NOMO-1 (cell line): Measurements from ENCODE around the gene TMEM139.
"Not testable (repeated sequence)": the region's sequence is repeated elsewhere in the genome, so short reads cannot be mapped to it uniquely, and the experiment has no call there.

ENCODE experiments used
- DNase-seq, 2 experiments: peaks; one replicate each; lab custom pipeline; 2025; ENCODE audit not compliant: unreplicated experiment in 2 of 2; lab: John Stamatoyannopoulos, UW

TMEM139 gene

DNA sequence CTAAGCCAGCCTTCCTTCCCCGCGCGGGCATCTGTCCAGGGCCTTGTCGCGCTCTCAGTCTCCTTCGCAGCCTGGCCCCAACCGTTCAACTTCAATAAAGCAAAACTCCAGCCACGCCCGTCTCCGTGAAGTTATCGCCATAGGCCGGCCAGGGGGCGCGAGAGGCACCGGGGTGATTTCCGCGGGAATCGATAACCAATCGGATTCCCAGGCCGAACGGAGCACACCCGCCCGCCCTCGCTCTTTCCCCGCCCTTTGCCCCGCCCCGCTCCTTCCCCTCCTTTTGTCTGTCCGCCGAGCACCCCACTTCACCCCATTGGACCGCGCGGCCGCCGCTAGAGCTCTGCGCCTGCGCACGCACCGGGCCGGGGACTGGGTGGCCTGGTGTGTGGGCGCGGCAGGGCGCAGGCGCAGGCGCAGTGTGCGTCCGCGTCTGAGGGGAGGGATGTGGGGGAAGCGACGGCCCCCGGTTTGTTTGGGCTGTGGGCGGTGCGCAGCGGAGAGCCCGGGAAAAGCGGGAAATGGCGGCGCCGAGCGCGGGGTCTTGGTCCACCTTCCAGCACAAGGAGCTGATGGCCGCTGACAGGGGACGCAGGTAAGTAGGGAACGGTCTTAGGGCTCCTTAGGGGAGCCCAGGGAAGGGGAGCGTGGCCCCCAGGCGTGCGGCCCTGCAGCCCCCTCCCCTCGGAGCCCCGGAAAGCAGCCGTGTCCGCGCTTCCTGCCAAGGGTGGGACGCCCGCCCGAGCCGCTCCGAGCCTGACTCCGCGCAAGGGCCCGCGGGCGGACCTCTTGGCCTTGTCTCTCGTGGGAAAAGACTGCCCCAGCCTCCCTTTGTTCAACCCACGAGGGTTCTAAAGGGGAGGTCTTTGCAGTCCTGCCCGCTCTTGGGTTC is 3.4 kb downstream of the TMEM139 start, which contains the start of gene CASP2:
Gene CASP2, plus strand, starts transcription at position 417 of the 892 bp plus-strand sequence. Its CDS starts 105 bp downstream, at position 522.
- DNase-seq = peak; percentile 83 to 88

- no peak for DNase-seq
These were observed 4.1 kb downstream of the TMEM139 start for GRCh38 chr7:143288836-143289235.

DNA sequence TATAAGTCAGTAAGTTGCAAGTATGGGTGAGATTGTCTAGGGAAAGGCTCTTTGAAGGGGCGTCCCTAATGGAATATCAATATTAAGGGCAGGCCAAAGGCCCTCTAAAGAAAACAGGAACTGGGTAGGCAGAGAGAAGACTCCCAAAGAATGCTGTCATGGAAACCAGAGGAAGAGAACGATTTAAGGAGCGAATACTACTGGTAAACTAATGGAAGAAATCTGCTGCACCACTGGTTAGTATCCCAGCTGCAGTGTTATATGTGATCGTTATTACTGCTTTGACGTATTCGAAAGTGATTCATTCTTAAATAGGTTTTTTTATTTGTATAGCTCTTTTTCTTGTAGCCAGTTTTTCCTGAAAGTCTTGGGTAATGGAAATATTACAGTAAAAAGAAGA is 4.7 kb downstream of the TMEM139 start:
- DNase-seq = no peak

DNA sequence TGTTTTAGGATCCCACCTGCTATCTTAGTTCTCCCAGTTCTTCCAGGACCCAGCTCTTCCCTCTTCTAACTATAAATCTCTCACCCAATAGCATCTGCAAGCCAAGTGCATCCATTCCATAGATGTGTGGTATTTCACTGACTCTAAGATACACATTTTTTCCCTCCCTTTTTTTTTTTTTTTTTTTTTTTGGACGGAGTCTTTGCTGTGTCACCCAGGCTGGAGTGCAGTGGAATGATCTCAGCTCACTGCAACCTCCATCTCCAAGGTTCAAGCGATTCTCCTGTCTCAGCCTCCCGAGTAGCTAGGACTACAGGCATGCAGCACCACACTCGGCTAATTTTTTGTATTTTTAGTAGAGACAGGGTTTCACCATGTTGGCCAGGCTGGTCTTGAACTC is 5.1 kb downstream of the TMEM139 start:
- DNase-seq = not testable (repeated sequence)

- no peak for DNase-seq
These were observed 5.5 kb downstream of the TMEM139 start for GRCh38 chr7:143290293-143290692.

DNA sequence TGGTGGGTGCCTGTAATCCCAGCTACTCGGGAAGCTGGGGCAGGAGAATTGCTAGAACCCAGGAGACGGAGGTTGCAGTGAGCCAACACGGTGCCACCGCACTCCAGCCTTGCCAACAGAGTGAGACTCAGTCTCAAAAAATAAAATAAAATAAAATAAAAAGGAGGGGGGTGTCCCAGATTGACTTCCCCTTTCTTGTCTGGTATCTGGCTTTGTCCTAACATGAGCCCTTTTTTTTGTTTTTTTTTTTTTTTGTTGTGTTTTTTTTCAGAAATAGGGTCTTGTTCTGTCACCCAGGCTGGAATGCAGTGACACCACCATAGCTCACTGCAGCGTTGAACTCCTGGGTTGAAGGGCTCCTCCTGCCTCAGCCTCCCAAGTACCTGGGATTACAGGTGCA is 8.1 kb downstream of the TMEM139 start:
- no peak for DNase-seq

- no peak for DNase-seq
These were observed 11.1 kb downstream of the TMEM139 start for GRCh38 chr7:143295870-143296269.

- DNase-seq = no peak
These were observed 11.9 kb downstream of the TMEM139 start for GRCh38 chr7:143296686-143297085.

DNA sequence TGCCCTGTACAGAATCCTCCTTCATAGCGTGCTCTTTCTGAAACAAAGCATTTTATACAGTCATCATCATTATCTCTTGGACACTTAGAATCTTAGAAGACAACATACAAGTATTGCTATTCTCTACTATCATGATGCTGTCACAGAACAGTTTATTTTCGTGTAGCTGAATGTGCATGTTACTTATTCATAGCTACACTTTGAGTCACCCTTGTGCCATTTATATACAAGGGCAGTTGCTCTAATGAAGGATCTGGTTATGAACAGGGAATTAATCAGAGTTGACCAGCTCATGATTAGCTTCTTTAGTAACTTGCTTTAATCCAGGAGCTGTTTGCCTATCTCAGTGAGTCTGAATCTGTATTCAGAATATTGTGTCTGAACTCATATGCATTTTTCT is 14.6 kb downstream of the TMEM139 start:
- DNase-seq = no peak

DNA sequence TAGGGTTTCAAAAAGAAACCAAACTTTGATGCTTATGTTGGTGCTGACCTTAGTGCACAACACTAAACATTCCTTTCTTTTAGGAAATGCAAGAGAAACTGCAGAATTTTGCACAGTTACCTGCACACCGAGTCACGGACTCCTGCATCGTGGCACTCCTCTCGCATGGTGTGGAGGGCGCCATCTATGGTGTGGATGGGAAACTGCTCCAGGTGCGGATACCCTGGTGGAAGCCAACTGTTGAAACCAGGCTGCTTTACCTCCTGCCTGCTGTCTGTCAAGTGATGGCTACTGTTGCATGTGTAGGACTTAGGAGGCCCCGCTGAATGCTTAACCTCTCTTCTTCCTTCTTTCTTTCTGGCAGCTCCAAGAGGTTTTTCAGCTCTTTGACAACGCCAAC is 15.1 kb downstream of the TMEM139 start:
- DNase-seq = no peak

DNA sequence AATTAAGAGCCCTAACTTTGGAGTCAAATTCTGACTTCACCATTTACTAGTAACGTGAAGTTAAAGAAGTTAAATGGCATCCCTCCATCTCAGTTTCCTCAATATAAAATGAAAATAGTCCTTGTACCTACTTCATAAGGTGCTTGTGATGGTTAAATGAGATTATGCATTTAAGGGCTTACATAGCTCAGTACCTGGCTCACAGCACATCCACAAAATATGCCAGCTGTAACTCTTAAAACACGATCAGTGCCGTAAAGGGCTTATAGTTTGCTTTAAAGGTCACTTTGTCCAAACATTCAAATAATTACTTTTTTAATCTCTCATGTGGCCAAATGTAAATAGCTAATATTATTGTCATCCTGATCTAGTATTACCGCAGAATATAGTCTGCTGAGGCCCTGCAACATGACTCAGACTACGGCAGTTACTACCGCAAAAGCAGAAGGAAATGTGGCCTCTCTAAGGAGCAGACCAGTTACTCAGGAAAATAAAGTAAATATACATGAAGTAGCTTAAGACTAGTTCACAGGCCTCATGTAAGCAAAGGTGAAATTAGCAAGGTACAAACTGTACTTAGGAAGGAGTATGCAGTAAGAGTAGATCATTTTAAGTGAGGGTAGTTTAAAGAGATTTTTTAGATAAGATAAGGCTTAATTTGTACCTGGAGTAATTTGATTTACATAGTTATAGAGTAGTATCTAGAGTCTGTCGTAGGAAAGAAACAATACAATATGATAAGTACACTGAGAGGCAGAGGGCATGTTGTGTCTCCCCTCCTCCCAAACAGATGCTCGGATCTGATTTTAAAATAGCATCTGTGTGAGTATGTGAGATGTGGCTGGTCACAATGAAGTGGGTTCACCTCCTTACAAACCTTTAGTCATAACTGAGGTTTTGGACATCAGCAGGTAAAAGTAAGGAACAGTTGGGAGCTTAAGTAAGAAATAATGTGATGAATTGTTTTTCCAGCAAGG is 16.5 kb downstream of the TMEM139 start:
- peak; percentile 77 to 82 for DNase-seq

GRCh38 chr7:143303733-143304132 is 19.0 kb downstream of the TMEM139 start:
- no peak for DNase-seq

GRCh38 chr7:143304938-143305337 is 20.2 kb downstream of the TMEM139 start:
- DNase-seq = no peak

DNA sequence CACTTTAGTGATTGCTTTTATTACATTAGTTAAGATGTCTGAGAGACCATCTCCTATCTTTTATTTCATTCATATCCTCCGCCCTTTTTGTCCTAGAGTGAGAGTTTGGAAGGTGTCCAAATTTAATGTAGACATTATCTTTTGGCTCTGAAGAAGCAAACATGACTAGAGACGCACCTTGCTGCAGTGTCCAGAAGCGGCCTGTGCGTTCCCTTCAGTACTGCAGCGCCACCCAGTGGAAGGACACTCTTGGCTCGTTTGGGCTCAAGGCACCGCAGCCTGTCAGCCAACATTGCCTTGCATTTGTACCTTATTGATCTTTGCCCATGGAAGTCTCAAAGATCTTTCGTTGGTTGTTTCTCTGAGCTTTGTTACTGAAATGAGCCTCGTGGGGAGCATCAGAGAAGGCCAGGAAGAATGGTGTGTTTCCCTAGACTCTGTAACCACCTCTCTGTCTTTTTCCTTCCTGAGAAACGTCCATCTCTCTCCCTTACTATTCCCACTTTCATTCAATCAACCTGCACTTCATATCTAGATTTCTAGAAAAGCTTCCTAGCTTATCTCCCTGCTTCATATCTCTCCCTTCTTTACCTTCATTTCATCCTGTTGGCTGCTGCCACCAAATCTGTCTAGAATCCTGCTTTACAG is 20.8 kb downstream of the TMEM139 start:
- peak; percentile 38 to 47 for DNase-seq

DNA sequence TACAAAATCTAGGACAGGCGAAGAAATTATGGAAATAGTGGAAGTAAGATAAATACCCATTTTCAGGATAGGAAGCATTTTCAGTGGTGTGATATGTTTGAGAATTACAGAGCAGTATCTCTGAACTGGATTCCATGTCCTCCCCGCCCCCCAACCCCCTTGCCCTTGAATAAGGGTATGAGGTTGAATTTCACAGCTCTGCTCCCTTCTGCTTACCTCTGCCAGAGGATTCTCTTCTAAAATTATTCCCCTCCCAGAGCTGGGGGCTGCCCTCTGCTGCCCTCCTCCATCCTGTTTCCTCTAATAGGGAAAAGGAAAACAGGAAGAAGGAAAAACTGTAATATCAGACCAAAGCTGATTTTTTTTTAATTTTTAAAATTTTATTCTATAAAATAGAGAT is 23.9 kb downstream of the TMEM139 start:
- DNase-seq = no peak

DNA sequence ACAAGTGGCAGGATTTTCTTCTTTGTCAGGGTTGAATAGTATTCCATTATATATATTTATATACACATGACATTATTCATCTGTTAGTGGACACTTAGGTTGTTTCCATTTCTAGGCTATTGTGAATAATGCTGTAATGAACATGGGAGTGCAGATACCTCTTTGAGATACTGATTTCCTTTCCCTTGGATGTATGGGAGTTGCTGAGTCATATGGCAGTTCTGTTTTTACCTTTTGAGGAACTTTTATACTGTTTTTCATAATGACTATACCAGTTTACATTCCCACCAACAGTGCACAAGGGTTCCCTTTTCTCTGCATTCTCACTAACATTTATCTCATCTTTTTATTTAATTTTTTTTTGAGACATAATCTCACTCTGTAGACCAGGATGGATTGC is 29.4 kb downstream of the TMEM139 start:
- DNase-seq = no peak

- DNase-seq = no peak
These were observed 31.0 kb downstream of the TMEM139 start, which contains the start of gene CLCN1 for GRCh38 chr7:143315776-143316175. Gene CLCN1 (plus strand): TSS chr7:143316111. CDS start chr7:143316213, 102 bp downstream.

DNA sequence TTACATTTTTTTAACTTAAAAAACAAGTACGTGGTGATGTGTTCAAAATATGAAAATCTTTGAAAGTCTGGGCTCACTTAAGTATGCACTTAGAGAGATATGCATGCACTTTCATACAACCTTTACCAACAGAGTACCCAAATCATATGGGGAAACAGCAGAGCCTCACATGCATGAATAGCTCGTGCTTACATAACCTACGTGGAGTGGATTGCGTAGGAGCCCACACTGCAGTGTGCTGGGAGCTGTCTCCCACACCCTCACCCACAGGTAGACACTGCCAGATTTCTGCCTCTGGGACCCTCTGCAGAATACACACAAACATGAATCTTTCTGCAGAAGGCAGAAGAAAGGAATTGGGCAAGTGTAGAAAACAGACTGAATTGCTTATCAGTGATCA is 31.7 kb downstream of the TMEM139 start:
- DNase-seq = peak in 1 of 2 experiments; percentile 11

GRCh38 chr7:143318661-143319060 is 33.9 kb downstream of the TMEM139 start:
- DNase-seq = peak; percentile 16 to 34

GRCh38 chr7:143320620-143321019 is 35.9 kb downstream of the TMEM139 start:
- DNase-seq = no peak

DNA sequence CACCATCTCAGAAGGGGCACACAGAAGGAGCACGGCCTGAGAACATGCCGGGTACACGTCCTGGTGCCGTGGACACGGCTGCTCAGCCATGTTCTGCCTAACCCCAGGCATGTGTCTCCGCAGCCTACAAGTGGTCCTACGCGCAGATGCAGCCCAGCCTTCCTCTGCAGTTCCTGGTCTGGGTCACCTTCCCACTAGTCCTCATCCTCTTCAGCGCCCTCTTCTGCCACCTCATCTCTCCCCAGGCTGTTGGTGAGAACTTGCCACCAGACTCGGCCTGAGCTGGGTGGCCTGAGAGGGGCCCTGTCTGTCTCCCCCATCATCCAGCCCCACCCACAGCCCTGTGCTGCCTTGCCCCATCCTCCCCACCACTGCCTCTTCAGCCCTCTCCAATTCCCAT is 36.5 kb downstream of the TMEM139 start:
- DNase-seq = no peak
